IMR-90 (cell line): ENCODE results near the gene CCL19. TPM values are rescaled to one million over a fixed set of nuclear protein-coding genes. Genes with fewer than 3 reads are reported as not detected.

Source experiments
- ATAC-seq: fragments of 200-7000 bp; cut with Tn5 transposase; 2 replicates; pipeline ENCODE4 v1.9.1; 2020; ENCODE audit warnings: low read depth, mild to moderate bottlenecking, moderate library complexity
- BruUV-seq: library from RNA; stranded (reverse); fragments of 400-500 nt; replicated peaks from 2 replicates; lab custom pipeline; 2021; lab: Mats Ljungman, UMichigan
- CTCF ChIA-PET: fragments of 300-600 bp; formaldehyde crosslinking; extraction: SDS; loops from one replicate; lab custom pipeline; 2021; ENCODE audit warnings: antibody characterized with exemption; lab: Yijun Ruan, JAX
- POLR2A ChIA-PET: fragments of 300-600 bp; sonication (Branson Sonifier 250); formaldehyde crosslinking; loops from one replicate; lab custom pipeline; 2022; ENCODE audit warnings: antibody characterized with exemption; ENCODE audit not compliant: unreplicated experiment; lab: Charles Lee
- DNase-seq: peaks from one replicate; pipeline ENCODE4 v3.0.0; 2013
- H2AFZ ChIP-seq: replicated peaks from 2 replicates; pipeline ENCODE3; 2013; ENCODE audit warnings: low read length, mild to moderate bottlenecking; ENCODE audit not compliant: poor library complexity
- H2AK5ac ChIP-seq: 2 replicates; pipeline ENCODE4 v1.6.1; 2013; ENCODE audit warnings: low read depth, low read length, inconsistent platforms
- H2AK9ac ChIP-seq: replicated peaks from 2 replicates; pipeline ENCODE3; 2013; ENCODE audit warnings: mild to moderate bottlenecking, low read depth, low read length, moderate library complexity; ENCODE audit not compliant: poor library complexity
- H2BK120ac ChIP-seq: 2 replicates; pipeline ENCODE4 v1.6.1; 2013; ENCODE audit warnings: low read depth, low read length, inconsistent platforms
- H2BK15ac ChIP-seq: 3 replicates; pipeline ENCODE4 v1.6.1; 2013; ENCODE audit warnings: low read depth, low read length, inconsistent platforms
- H2BK20ac ChIP-seq: 2 replicates; pipeline ENCODE4 v1.6.1; 2013; ENCODE audit warnings: low read depth, mild to moderate bottlenecking, inconsistent platforms, low read length, moderate library complexity
- H2BK5ac ChIP-seq: 2 replicates; pipeline ENCODE4 v1.6.1; 2013; ENCODE audit warnings: mild to moderate bottlenecking, low read depth, low read length, inconsistent platforms; ENCODE audit not compliant: poor library complexity, severe bottlenecking
- H3K14ac ChIP-seq: replicated peaks from 2 replicates; pipeline ENCODE4 v1.6.1; 2013; ENCODE audit warnings: low read depth, low read length, inconsistent platforms
- H3K18ac ChIP-seq: 2 replicates; pipeline ENCODE4 v1.6.1; 2013; ENCODE audit warnings: low read depth, low read length, control low read depth
- H3K23ac ChIP-seq: 2 replicates; pipeline ENCODE4 v1.6.1; 2013; ENCODE audit warnings: low read depth, low read length, inconsistent platforms
- H3K27ac ChIP-seq: 2 replicates; pipeline ENCODE4 v1.5.1; 2013; ENCODE audit warnings: mild to moderate bottlenecking, control low read depth, low read length; ENCODE audit not compliant: insufficient read depth
- H3K27me3 ChIP-seq: 2 replicates; pipeline ENCODE4 v1.6.1; 2013; ENCODE audit warnings: low read length; ENCODE audit not compliant: control insufficient read depth, insufficient read depth
- H3K36me3 ChIP-seq: 2 replicates; pipeline ENCODE4 v1.6.1; 2013; ENCODE audit warnings: low read length, mixed read lengths; ENCODE audit not compliant: control insufficient read depth, insufficient read depth
- H3K4ac ChIP-seq: 2 replicates; pipeline ENCODE4 v1.6.1; 2013; ENCODE audit warnings: low read depth, low read length, inconsistent platforms
- H3K4me1 ChIP-seq: 2 replicates; pipeline ENCODE4 v1.6.1; 2013; ENCODE audit warnings: low read length, mixed read lengths; ENCODE audit not compliant: control insufficient read depth, insufficient read depth
- H3K4me2 ChIP-seq: 2 replicates; pipeline ENCODE4 v1.6.1; 2013; ENCODE audit warnings: low read depth, mild to moderate bottlenecking, control low read depth, low read length, moderate library complexity
- H3K4me3 ChIP-seq: 2 replicates; pipeline ENCODE4 v1.5.1; 2013; ENCODE audit warnings: low read depth, mild to moderate bottlenecking, control low read depth, low read length, moderate library complexity; ENCODE audit not compliant: insufficient read depth
- H3K56ac ChIP-seq: 2 replicates; pipeline ENCODE4 v1.6.1; 2013; ENCODE audit warnings: low read length, inconsistent platforms; ENCODE audit not compliant: insufficient read depth; ENCODE audit errors: extremely low read depth
- H3K79me1 ChIP-seq, 2 experiments: 2 replicates each; pipeline ENCODE4 v1.6.1; 2013; ENCODE audit warnings: low read length in 2 of 2, inconsistent platforms in 1 of 2, low read depth in 1 of 2
- H3K9ac ChIP-seq: 2 replicates; pipeline ENCODE4 v1.6.1; 2013; ENCODE audit warnings: low read depth, low read length, control low read depth
- H3K9me1 ChIP-seq: 2 replicates; pipeline ENCODE4 v1.6.1; 2013; ENCODE audit warnings: low read length, inconsistent platforms; ENCODE audit not compliant: insufficient read depth
- H3K9me3 ChIP-seq: 2 replicates; pipeline ENCODE4 v1.6.1; 2013; ENCODE audit warnings: low read length; ENCODE audit not compliant: control insufficient read depth, insufficient read depth
- H4K20me1 ChIP-seq: 2 replicates; pipeline ENCODE4 v1.6.1; 2013; ENCODE audit warnings: low read length, inconsistent platforms; ENCODE audit not compliant: insufficient read depth
- H4K5ac ChIP-seq: 2 replicates; pipeline ENCODE4 v1.6.1; 2013; ENCODE audit warnings: mild to moderate bottlenecking, low read depth, low read length, control low read depth
- H4K8ac ChIP-seq, 2 experiments: 2 replicates each; pipeline ENCODE4 v1.6.1; 2013; ENCODE audit warnings: low read depth in 2 of 2, low read length in 2 of 2, control low read depth in 1 of 2, inconsistent platforms in 1 of 2
- H4K91ac ChIP-seq: 2 replicates; pipeline ENCODE4 v1.6.1; 2013; ENCODE audit warnings: low read depth, low read length, inconsistent platforms; ENCODE audit not compliant: insufficient read depth
- CEBPB ChIP-seq: IDR thresholded peaks from 2 replicates; pipeline ENCODE4 v1.6.1; 2012; ENCODE audit warnings: low read depth, low read length, improper control_type of control experiment
- FOS ChIP-seq: fragments of 150-350 bp; IDR thresholded peaks from 2 replicates; pipeline ENCODE4 v1.6.1; 2016; ENCODE audit warnings: low read depth, low read length
- MAFK ChIP-seq: IDR thresholded peaks from 2 replicates; pipeline ENCODE4 v1.6.1; 2012; ENCODE audit warnings: low read depth, low read length, improper control_type of control experiment
- MAZ ChIP-seq: IDR thresholded peaks from 2 replicates; pipeline ENCODE4 v1.6.1; 2012; ENCODE audit warnings: low read depth, mild to moderate bottlenecking, low read length, improper control_type of control experiment, moderate library complexity, borderline replicate concordance
- MXI1 ChIP-seq: IDR thresholded peaks from 2 replicates; pipeline ENCODE4 v1.6.1; 2012; ENCODE audit warnings: low read depth, mild to moderate bottlenecking, low read length, moderate library complexity, borderline replicate concordance
- NFE2L2 ChIP-seq: fragments of 150-350 bp; IDR thresholded peaks from 2 replicates; pipeline ENCODE4 v1.6.1; 2016; ENCODE audit warnings: low read depth, mild to moderate bottlenecking, low read length
- POLR2A ChIP-seq: IDR thresholded peaks from 2 replicates; pipeline ENCODE4 v1.6.1; 2012; ENCODE audit warnings: mild to moderate bottlenecking, low read depth, low read length
- RAD21 ChIP-seq: IDR thresholded peaks from 2 replicates; pipeline ENCODE4 v1.6.1; 2012; ENCODE audit warnings: low read length, improper control_type of control experiment
- RCOR1 ChIP-seq: IDR thresholded peaks from 2 replicates; pipeline ENCODE4 v1.6.1; 2012; ENCODE audit warnings: mild to moderate bottlenecking, low read length, improper control_type of control experiment; ENCODE audit not compliant: insufficient replicate concordance
- RFX5 ChIP-seq: IDR thresholded peaks from 2 replicates; pipeline ENCODE4 v1.8.0; 2012; ENCODE audit warnings: low read depth, mild to moderate bottlenecking, low read length, moderate library complexity
- SMC3 ChIP-seq: fragments of 150-350 bp; IDR thresholded peaks from 2 replicates; pipeline ENCODE4 v1.6.1; 2016; ENCODE audit warnings: low read depth, mild to moderate bottlenecking, antibody characterized with exemption, low read length, moderate library complexity
- USF2 ChIP-seq: fragments of 150-350 bp; IDR thresholded peaks from 2 replicates; pipeline ENCODE4 v1.6.1; 2017; ENCODE audit warnings: mild to moderate bottlenecking, antibody characterized with exemption, low read length, low read depth
- WGBS, 2 experiments: methylation state at CpG; one replicate each; pipeline versions ENCODE4 v1.1.5 to v1.1.7; 2013; ENCODE audit warnings: missing lambda C conversion rate in 2 of 2; ENCODE audit not compliant: insufficient read length in 1 of 2; ENCODE audit errors: extremely low coverage in 2 of 2; 5-methylcytosine and 5-hydroxymethylcytosine counted together
- dilution Hi-C: fragments of 300-500 bp; cut with HindIII; formaldehyde crosslinking; loops from one replicate; pipeline ENCODE4 v1.14.3; 2018; ENCODE audit warnings: low sequenced_read_pairs; ENCODE audit not compliant: unreplicated experiment
- in situ Hi-C: fragments of 300-500 bp; cut with MboI; formaldehyde crosslinking; loops from 3 replicates; pipeline ENCODE4 v1.14.3; 2019; ENCODE audit warnings: low sequenced_read_pairs, inconsistent platforms, mixed read lengths
- intact Hi-C: fragments of 100-400 bp; cut with micrococcal nuclease; formaldehyde crosslinking; loops from 2 replicates; pipeline ENCODE4 v1.10.0; 2022
- polyA plus RNA-seq, 3 experiments: library from polyadenylated mRNA; depleted of rRNA; stranded (reverse); fragments of >200 nt; gene quantifications; 2 replicates each; pipeline ENCODE4 v1.2.3, GENCODE V29; 2012; ENCODE audit warnings: low replicate concordance in 1 of 3
- total RNA-seq: library from RNA; depleted of rRNA; stranded (reverse); fragments of >200 nt; gene quantifications from 2 replicates; pipeline ENCODE4 v1.2.3, GENCODE V29; 2012

The CCL19 gene
- total and polyA plus RNA-seq, 2 of the 4 experiments (the other 2 are of a cell fraction): not detected

GRCh38 chr9:34650816-34651215, 40.3 kb downstream of the CCL19 start:
- H3K27ac ChIP-seq: no peak overlapping the region
- H3K4me2 ChIP-seq: no peak overlapping the region; the same call in 1 of the 2 replicates

More at GRCh38 chr9:34650816-34651215, 40.3 kb downstream of the CCL19 start:
- ATAC-seq (no peak), DNase-seq (peak; percentile 26)
- intact Hi-C loops: no loop called here
- Histone ChIP-seq H3K4me1 (peaks cover 45% of the 10 kb centered on the region), H3K9me1 (peaks cover 36% of the 10 kb centered on the region), H2AFZ (no peak overlapping the region), H3K18ac (no peak overlapping the region), H3K56ac (no peak overlapping the region), H3K9ac (no peak overlapping the region), H3K4me3 (no peak overlapping the region), H3K14ac (no peak overlapping the region), H2BK20ac (no peak overlapping the region), H2BK120ac (no peak overlapping the region), H4K20me1 (no peaks in the 10 kb centered on the region), H2BK5ac (no peak overlapping the region), H3K23ac (no peak overlapping the region), H2AK9ac (peak overlapping the region; percentile 81), H3K36me3 (peaks cover 16% of the 10 kb centered on the region), H2BK15ac (no peak overlapping the region), H3K27me3 (no peaks in the 10 kb centered on the region), H2AK5ac (no peak overlapping the region; the same call in 1 of the 2 replicates), H4K91ac (no peak overlapping the region), H3K79me1 (peaks cover 15 to 56% of the 10 kb centered on the region in 2 experiments), H3K9me3 (no peaks in the 10 kb centered on the region), H4K8ac (peak overlapping the region in 1 of 2 experiments; percentile 94; a peak in 1 of 4 replicates), H3K4ac (peak overlapping the region; percentile 90; the same call in 1 of the 2 replicates), H4K5ac (no peak overlapping the region)
- BruUV-seq: no TSS peak
- POLR2A ChIA-PET: no interaction called here
- CTCF ChIA-PET: no interaction called here
- in situ Hi-C loops: no loop called here
- TF ChIP-seq MAFK (no peak), POLR2A (no peak), USF2 (no peak), RCOR1 (no peak), RFX5 (no peak), MAZ (no peak), NFE2L2 (no peak), RAD21 (no peak), MXI1 (no peak), CEBPB (no peak), SMC3 (no peak), FOS (no peak)
- dilution Hi-C loops: no loop called here
- WGBS, 2 experiments: no CpG with 5 or more reads among the region's 5 CpGs
